HepG2 (cell line): ENCODE results near the gene OLFM1. TPM values are rescaled to one million over a fixed set of nuclear protein-coding genes. Genes with fewer than 3 reads are reported as not detected.

Source experiments
- PCBP2 ChIP-seq: fragments of 200-400 bp; formaldehyde crosslinking; optimal IDR thresholded peaks from 2 replicates; pipeline ENCODE3; 2018; ENCODE audit warnings: low read length, low read depth; ENCODE audit not compliant: poor library complexity, severe bottlenecking
- PTBP1 ChIP-seq: fragments of 200-400 bp; formaldehyde crosslinking; IDR thresholded peaks from 2 replicates; pipeline ENCODE4 v1.6.1; 2018; ENCODE audit warnings: low read length, low read depth; ENCODE audit not compliant: poor library complexity, severe bottlenecking
- SMYD3 ChIP-seq: sonication (generic); formaldehyde crosslinking; IDR thresholded peaks from 2 replicates; pipeline ENCODE4 v1.8.1; 2023; ENCODE audit warnings: mild to moderate bottlenecking, missing genetic modification reagents
- ZFAT ChIP-seq: sonication (generic); formaldehyde crosslinking; conservative IDR thresholded peaks from 2 replicates; pipeline ENCODE4 v1.8.1; 2023; ENCODE audit warnings: missing genetic modification reagents, inconsistent platforms
- ZFP1 ChIP-seq: IDR thresholded peaks from 2 replicates; pipeline ENCODE4 v1.6.1; 2016
- ZMYM4 ChIP-seq: sonication (generic); formaldehyde crosslinking; IDR thresholded peaks from 2 replicates; pipeline ENCODE4 v1.8.1; 2023; ENCODE audit warnings: mild to moderate bottlenecking, missing genetic modification reagents
- ZNF124 ChIP-seq: sonication (generic); formaldehyde crosslinking; IDR thresholded peaks from 2 replicates; pipeline ENCODE4 v1.4.0; 2020; ENCODE audit warnings: missing genetic modification reagents
- ZNF33A ChIP-seq: sonication (generic); formaldehyde crosslinking; IDR thresholded peaks from 2 replicates; pipeline ENCODE4 v1.5.1; 2020; ENCODE audit warnings: missing genetic modification reagents, mild to moderate bottlenecking, moderate library complexity, borderline replicate concordance
- ZNF430 ChIP-seq: sonication (generic); formaldehyde crosslinking; IDR thresholded peaks from 2 replicates; pipeline ENCODE4 v1.9.0; 2021; ENCODE audit warnings: mild to moderate bottlenecking, missing genetic modification reagents
- ZNF441 ChIP-seq: sonication (generic); formaldehyde crosslinking; IDR thresholded peaks from 2 replicates; pipeline ENCODE4 v1.7.0; 2021; ENCODE audit warnings: missing genetic modification reagents, borderline replicate concordance
- ZNF556 ChIP-seq: sonication (generic); formaldehyde crosslinking; IDR thresholded peaks from 2 replicates; pipeline ENCODE4 v1.4.0; 2020; ENCODE audit warnings: mild to moderate bottlenecking, missing genetic modification reagents, borderline replicate concordance
- ZNF572 ChIP-seq: sonication (generic); formaldehyde crosslinking; IDR thresholded peaks from 2 replicates; pipeline ENCODE4 v1.5.1; 2020; ENCODE audit warnings: mild to moderate bottlenecking, missing genetic modification reagents
- ZNF616 ChIP-seq: sonication (generic); formaldehyde crosslinking; IDR thresholded peaks from 2 replicates; pipeline ENCODE4 v1.5.0; 2020; ENCODE audit warnings: low read depth, mild to moderate bottlenecking, missing genetic modification reagents
- ZNF660 ChIP-seq: sonication (generic); formaldehyde crosslinking; IDR thresholded peaks from 2 replicates; pipeline ENCODE4 v1.5.1; 2020; ENCODE audit warnings: mild to moderate bottlenecking, low read depth, missing genetic modification reagents, borderline replicate concordance
- polyA plus RNA-seq, 8 experiments: library from polyadenylated mRNA; depleted of rRNA in 3 of 8; stranded (reverse) in 7 of 8; unstranded in 1 of 8; fragments of >200 nt; fragmentation: Illumina TruSeq in 4 of 8; extraction: Trizol in 4 of 8; gene quantifications; 2 replicates each; pipeline versions ENCODE4 v1.2.1 to v1.2.3, GENCODE V29; 2011 to 2016; ENCODE audit warnings: low read depth in 4 of 8, missing spikeins in 1 of 8, mixed read lengths in 1 of 8; ENCODE audit not compliant: insufficient read depth in 1 of 8
- total RNA-seq, 5 experiments: library from RNA; depleted of rRNA; stranded (reverse); fragments of >200 nt; fragmentation: Illumina TruSeq; extraction: Trizol; gene quantifications; 2 replicates each; pipeline ENCODE4 v1.2.3, GENCODE V29; 2016; ENCODE audit warnings: low read depth in 1 of 5
- TF ChIP-seq, protein P1 (sequence below): sonication (generic); formaldehyde crosslinking; IDR thresholded peaks from 2 replicates; pipeline ENCODE4 v1.4.0; 2020; ENCODE audit warnings: missing genetic modification reagents
- TF ChIP-seq, protein P2 (sequence below): IDR thresholded peaks from 2 replicates; pipeline ENCODE4 v1.6.1; 2018; ENCODE audit warnings: missing genetic modification reagents
- TF ChIP-seq, protein P3 (sequence below): sonication (generic); formaldehyde crosslinking; IDR thresholded peaks from 2 replicates; pipeline ENCODE4 v1.4.0; 2020; ENCODE audit warnings: missing genetic modification reagents, borderline replicate concordance
- TF ChIP-seq, protein P4 (sequence below): sonication (generic); formaldehyde crosslinking; IDR thresholded peaks from 2 replicates; pipeline ENCODE4 v1.8.0; 2022; ENCODE audit warnings: low read depth, missing genetic modification reagents
- TF ChIP-seq, protein P5 (sequence below): sonication (generic); IDR thresholded peaks from 2 replicates; pipeline ENCODE4 v1.6.1; 2016; ENCODE audit warnings: low read depth, borderline replicate concordance

OLFM1 gene
- total and polyA plus RNA-seq, 2 of the 13 experiments (the other 11 are each of a cell fraction or from before 2014, with no cell fraction given), result not detected

DNA sequence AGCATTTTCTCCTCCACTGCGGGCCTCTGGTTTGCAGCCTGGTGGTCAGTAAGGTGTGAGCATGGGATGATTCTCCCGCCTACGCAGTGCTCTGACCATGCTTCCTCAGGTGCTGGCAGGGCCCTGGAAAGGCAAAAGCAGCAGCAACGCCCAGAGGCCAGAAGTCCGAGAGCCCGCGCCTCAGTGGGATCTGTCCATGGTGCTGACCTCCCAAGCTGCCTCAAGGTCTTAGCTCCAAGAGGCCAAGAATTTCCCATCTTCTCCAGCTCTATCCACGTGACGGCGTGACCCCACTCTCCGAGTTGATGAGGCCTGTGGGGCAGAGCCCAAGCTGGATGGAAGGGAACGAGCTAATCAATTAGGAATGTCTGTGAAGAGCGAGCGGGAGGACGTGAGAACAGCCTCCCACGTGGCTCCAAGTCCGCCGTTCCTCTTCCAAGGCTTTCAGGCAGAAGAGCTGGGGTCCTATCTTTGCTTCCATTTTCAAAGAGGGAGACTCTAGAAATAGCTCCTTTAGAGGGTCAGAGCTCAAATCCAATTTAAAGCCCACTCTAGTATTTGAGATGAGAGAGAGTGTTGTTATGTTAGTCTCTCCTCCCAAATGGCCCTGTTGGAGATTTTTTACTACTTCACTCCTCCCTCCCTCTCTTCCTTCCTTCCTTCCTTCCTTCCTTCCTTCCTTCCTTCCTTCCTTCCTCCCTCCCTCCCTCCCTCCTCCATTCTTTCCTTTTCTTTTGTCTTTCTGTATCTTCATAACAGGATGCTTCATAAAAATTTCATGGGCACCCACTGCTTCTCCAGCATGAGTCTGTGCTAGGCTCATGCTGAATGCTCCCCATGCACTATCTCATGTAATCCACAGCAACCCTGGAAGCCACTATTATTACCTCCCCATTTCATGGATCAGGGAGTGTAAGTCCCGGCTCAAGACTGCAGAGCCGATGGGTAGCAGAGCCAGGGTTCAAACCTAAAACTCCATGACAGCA, 69.3 kb downstream of the OLFM1 start (continued):
- no peak for TF ChIP-seq ZNF572 (CRISPR knock-in tag)
- TF ChIP-seq, protein P1, sequence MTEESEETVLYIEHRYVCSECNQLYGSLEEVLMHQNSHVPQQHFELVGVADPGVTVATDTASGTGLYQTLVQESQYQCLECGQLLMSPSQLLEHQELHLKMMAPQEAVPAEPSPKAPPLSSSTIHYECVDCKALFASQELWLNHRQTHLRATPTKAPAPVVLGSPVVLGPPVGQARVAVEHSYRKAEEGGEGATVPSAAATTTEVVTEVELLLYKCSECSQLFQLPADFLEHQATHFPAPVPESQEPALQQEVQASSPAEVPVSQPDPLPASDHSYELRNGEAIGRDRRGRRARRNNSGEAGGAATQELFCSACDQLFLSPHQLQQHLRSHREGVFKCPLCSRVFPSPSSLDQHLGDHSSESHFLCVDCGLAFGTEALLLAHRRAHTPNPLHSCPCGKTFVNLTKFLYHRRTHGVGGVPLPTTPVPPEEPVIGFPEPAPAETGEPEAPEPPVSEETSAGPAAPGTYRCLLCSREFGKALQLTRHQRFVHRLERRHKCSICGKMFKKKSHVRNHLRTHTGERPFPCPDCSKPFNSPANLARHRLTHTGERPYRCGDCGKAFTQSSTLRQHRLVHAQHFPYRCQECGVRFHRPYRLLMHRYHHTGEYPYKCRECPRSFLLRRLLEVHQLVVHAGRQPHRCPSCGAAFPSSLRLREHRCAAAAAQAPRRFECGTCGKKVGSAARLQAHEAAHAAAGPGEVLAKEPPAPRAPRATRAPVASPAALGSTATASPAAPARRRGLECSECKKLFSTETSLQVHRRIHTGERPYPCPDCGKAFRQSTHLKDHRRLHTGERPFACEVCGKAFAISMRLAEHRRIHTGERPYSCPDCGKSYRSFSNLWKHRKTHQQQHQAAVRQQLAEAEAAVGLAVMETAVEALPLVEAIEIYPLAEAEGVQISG (CRISPR knock-in tag), result peak; percentile 47
- TF ChIP-seq ZMYM4 (CRISPR knock-in tag), result no peak
- peak; percentile 68; the same call in 1 of the 2 replicates for TF ChIP-seq ZNF430 (CRISPR knock-in tag)
- TF ChIP-seq ZFP1, result no peak
- no peak for TF ChIP-seq ZFAT (CRISPR knock-in tag)
- TF ChIP-seq SMYD3 (CRISPR knock-in tag), result no peak
- TF ChIP-seq PCBP2, result no peak
- TF ChIP-seq, protein P2, sequence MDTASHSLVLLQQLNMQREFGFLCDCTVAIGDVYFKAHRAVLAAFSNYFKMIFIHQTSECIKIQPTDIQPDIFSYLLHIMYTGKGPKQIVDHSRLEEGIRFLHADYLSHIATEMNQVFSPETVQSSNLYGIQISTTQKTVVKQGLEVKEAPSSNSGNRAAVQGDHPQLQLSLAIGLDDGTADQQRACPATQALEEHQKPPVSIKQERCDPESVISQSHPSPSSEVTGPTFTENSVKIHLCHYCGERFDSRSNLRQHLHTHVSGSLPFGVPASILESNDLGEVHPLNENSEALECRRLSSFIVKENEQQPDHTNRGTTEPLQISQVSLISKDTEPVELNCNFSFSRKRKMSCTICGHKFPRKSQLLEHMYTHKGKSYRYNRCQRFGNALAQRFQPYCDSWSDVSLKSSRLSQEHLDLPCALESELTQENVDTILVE (CRISPR knock-in tag), result no peak
- peak; percentile 68 for TF ChIP-seq ZNF441 (CRISPR knock-in tag)
- no peak for TF ChIP-seq ZNF124 (CRISPR knock-in tag)
- no peak for TF ChIP-seq ZNF556 (CRISPR knock-in tag)
- TF ChIP-seq, protein P3, sequence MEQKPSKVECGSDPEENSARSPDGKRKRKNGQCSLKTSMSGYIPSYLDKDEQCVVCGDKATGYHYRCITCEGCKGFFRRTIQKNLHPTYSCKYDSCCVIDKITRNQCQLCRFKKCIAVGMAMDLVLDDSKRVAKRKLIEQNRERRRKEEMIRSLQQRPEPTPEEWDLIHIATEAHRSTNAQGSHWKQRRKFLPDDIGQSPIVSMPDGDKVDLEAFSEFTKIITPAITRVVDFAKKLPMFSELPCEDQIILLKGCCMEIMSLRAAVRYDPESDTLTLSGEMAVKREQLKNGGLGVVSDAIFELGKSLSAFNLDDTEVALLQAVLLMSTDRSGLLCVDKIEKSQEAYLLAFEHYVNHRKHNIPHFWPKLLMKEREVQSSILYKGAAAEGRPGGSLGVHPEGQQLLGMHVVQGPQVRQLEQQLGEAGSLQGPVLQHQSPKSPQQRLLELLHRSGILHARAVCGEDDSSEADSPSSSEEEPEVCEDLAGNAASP (CRISPR knock-in tag), result no peak
- no peak for TF ChIP-seq ZNF616 (CRISPR knock-in tag)
- TF ChIP-seq PTBP1, result no peak
- TF ChIP-seq ZNF660 (CRISPR knock-in tag), result no peak
- TF ChIP-seq, protein P4, sequence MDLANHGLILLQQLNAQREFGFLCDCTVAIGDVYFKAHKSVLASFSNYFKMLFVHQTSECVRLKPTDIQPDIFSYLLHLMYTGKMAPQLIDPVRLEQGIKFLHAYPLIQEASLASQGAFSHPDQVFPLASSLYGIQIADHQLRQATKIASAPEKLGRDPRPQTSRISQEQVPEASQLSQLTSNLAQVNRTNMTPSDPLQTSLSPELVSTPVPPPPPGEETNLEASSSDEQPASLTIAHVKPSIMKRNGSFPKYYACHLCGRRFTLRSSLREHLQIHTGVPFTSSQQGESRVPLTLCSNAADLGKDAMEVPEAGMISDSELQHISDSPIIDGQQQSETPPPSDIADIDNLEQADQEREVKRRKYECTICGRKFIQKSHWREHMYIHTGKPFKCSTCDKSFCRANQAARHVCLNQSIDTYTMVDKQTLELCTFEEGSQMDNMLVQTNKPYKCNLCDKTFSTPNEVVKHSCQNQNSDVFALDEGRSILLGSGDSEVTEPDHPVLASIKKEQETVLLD (CRISPR knock-in tag), result no peak
- TF ChIP-seq, protein P5, sequence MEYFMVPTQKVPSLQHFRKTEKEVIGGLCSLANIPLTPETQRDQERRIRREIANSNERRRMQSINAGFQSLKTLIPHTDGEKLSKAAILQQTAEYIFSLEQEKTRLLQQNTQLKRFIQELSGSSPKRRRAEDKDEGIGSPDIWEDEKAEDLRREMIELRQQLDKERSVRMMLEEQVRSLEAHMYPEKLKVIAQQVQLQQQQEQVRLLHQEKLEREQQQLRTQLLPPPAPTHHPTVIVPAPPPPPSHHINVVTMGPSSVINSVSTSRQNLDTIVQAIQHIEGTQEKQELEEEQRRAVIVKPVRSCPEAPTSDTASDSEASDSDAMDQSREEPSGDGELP, result no peak
- TF ChIP-seq ZNF33A (CRISPR knock-in tag), result no peak
